Prostate gland (tissue), 2 donors: ENCODE results near the gene SULF2.

Experiments
- CTCF ChIP-seq, 4 experiments: fragments of 200-600 bp in 2 of 4; fragments of 450-650 bp in 2 of 4; sonication (generic) in 2 of 4; IDR thresholded peaks; 1 replicate in 3 of 4; 2 replicates in 1 of 4; pipeline ENCODE4 v1.5.1; 2016 to 2019; ENCODE audit warnings: antibody characterized with exemption in 4 of 4, mild to moderate bottlenecking in 2 of 4, moderate library complexity in 2 of 4
- POLR2A ChIP-seq: fragments of 450-650 bp; IDR thresholded peaks from one replicate; pipeline ENCODE4 v1.6.1; 2016; ENCODE audit warnings: antibody characterized with exemption, mild to moderate bottlenecking
- POLR2AphosphoS5 ChIP-seq: sonication (generic); formaldehyde crosslinking; IDR thresholded peaks from one replicate; pipeline ENCODE4 v1.6.1; 2017; ENCODE audit warnings: antibody characterized with exemption

GRCh38 chr20:47660983-47661700 is 124.1 kb downstream of the SULF2 start:
- no peak for TF ChIP-seq POLR2A
- no peak for TF ChIP-seq CTCF (IDR thresholded peaks at IDR 0.05)
- no peak for TF ChIP-seq POLR2AphosphoS5
